Measurements from ENCODE around the gene UBL5.

DNA sequence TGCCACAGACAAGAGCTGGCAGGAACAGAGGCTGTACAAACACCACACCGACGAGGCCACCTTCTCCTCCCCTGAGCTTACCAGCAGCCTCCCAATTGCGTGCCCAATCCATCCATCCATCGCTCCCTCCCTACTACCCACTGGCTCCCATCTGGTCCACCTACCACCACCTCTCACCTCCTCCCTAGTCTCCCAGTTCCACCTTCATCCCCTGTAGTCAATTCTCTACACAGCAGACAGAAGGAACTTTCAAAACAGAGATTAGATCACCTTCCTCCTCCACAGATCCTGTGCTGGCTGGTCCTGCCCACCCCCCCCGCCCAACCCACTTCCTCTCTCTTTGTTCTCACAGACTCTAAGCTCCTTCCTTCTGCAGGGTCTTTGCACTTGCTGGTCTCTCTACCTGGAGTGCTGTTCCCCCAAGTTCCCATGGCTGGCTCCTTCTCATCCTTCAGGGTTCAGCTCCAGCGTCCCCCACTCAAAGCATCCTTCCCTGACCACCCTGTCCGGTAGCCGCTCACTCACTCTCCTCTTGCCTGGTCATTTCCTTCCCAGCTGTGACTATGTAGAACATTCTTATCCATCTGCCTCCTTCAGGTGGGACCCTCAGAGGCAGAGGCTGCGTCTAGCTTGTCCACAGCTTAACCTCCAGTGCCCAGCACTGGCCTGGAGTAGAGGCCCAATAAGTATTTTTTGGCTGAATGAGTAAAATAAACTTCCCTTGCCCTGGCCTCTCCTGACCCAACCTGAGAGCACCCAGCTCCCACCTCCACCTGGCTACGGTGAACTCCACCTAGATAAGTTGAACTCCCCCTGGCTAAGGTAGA lies 30.4 kb downstream of the UBL5 start:
- no peak for TF ChIP-seq EZH2 (IDR thresholded peaks at IDR 0.05; ENCODE audit: borderline replicate concordance, low read length)
- TF ChIP-seq, protein P1, sequence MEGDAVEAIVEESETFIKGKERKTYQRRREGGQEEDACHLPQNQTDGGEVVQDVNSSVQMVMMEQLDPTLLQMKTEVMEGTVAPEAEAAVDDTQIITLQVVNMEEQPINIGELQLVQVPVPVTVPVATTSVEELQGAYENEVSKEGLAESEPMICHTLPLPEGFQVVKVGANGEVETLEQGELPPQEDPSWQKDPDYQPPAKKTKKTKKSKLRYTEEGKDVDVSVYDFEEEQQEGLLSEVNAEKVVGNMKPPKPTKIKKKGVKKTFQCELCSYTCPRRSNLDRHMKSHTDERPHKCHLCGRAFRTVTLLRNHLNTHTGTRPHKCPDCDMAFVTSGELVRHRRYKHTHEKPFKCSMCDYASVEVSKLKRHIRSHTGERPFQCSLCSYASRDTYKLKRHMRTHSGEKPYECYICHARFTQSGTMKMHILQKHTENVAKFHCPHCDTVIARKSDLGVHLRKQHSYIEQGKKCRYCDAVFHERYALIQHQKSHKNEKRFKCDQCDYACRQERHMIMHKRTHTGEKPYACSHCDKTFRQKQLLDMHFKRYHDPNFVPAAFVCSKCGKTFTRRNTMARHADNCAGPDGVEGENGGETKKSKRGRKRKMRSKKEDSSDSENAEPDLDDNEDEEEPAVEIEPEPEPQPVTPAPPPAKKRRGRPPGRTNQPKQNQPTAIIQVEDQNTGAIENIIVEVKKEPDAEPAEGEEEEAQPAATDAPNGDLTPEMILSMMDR (conservative IDR thresholded peaks at IDR 0.05 in 1 of 2, IDR thresholded peaks at IDR 0.05 in 1 of 2; ENCODE audit: extremely low read depth in 1 of 2, insufficient read depth in 1 of 2, low read depth in 1 of 2, low read length in 2 of 2), result no peak
